ENCODE results near the gene OR12D3. TPM values are rescaled to one million over a fixed set of nuclear protein-coding genes. Genes with fewer than 3 reads are reported as not detected.

OR12D3 gene
- total RNA-seq, 2 donors from 2014 or later: not detected

Other genes with a start within 250 kb of the OR12D3 start
- gene OR2J2, start 204.4 kb downstream of the OR12D3 start, total RNA-seq: not detected
- not detected for gene OR14J1, start 73.6 kb downstream of the OR12D3 start, total RNA-seq
- gene OR5V1, start 6.4 kb downstream of the OR12D3 start, total RNA-seq: not detected
- gene OR12D2, start 20.3 kb upstream of the OR12D3 start, total RNA-seq: not detected
- not detected for gene OR12D1, start 39.6 kb upstream of the OR12D3 start, total RNA-seq
- not detected for gene OR10C1, start 64.0 kb upstream of the OR12D3 start, total RNA-seq
- gene OR11A1, start 81.8 kb upstream of the OR12D3 start, total RNA-seq: not detected
- not detected for gene OR2H1, start 81.9 kb upstream of the OR12D3 start, total RNA-seq
- gene MAS1L, start 112.7 kb upstream of the OR12D3 start, total RNA-seq: under 1 TPM in 1 of 2 donors, not detected in 1; 0.28 TPM
- 1 to 10 TPM; 2.3 to 2.7 TPM for gene UBD, start 184.4 kb upstream of the OR12D3 start, total RNA-seq
- gene OR2H2, start 209.8 kb upstream of the OR12D3 start, total RNA-seq: not detected